ENCODE data around the gene NUP98.

NUP98 gene

DNA sequence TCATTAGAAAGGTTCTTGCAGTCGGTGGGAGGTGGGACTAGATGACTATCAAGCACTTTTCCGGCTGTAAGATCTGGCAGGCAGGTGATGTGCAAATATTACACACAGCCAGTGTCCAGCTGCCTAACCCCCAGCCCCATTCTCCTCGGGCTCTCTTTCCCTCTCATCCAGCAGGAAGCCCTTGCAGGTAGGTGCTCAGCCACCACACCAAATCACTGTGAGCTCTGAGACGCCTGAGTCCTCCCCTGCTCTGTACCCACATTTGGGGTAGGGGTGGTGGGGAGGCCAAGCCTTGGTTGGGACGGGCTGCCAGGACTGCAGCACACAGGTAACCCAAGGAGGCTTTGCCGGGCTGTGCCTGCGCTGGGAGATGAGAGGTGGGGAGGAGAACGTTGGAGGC lies 156.2 kb downstream of the NUP98 start:
- DNase-seq (ENCODE audit: low spot score) = no peak

- DNase-seq (ENCODE audit: low spot score) = no peak
Observed at GRCh38 chr11:3639841-3640240, 157.5 kb downstream of the NUP98 start.

GRCh38 chr11:3638513-3638912 lies 158.8 kb downstream of the NUP98 start:
- DNase-seq (ENCODE audit: low spot score) = no peak

GRCh38 chr11:3637201-3637600 lies 160.2 kb downstream of the NUP98 start:
- DNase-seq (ENCODE audit: low spot score) = no peak

DNA sequence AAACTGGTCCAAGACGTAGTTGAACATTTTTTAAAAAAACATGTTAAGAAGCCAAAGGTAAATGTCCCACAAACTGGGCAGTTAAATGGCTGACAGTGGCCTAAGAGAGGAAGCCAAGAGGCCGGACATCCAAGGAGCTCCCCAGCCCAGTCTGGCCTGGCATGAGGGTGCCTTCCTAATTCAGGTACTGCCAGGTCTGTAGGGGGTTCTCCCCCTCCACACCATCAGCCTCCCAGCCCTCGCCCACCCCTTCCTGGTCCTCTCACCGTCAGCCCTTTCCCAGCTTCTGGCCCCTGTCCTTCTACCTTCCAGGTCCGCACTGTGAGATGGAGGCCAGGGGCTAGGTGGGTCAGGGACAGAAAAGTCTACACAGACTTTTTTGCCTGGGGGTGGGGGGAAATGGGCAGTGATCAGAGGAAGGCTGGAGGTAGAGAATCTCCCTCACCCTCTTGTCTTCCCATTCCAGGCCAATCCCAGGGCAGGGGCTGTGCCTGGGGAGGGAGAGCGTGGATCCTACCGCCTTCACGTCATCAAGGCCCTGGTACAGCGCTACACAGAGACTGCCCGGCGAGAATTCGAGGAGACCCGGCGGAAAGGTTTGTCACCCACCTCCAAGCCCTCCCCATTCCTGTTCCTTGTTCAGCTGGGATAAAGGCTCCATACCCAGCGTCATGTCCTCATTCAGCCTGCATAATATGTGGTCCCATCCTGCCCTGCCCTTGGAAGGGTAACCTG lies 161.5 kb downstream of the NUP98 start:
- no peak for DNase-seq (ENCODE audit: low spot score)

DNA sequence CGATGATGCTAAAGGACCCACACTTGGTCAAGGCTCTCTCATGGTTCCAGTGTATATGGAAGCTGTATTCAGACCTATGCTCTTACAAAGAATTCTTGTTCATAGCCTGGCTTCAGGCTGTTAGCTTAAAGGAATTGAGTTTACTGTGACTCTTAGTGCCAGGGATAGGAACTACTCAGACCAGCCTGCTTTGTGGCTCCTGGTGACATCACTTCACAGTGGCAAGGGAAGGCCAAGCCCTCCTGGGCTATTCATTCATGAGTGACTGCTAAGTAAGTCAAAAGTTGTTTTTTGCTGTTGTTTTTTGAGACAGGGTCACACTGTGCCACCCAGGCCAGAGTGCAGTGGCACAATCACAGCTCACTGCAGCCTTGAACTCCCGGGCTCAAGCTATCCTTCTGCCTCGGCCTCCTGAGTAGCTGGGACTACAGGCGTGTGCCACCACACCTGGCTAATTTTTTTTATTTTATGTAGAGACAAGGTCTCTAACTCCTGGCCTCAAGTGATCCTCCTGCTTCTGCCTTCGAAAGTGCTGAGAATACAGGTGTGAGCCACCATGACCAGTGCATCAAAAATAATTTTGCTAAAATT lies 165.2 kb downstream of the NUP98 start:
- no peak for DNase-seq (ENCODE audit: low spot score)

DNA sequence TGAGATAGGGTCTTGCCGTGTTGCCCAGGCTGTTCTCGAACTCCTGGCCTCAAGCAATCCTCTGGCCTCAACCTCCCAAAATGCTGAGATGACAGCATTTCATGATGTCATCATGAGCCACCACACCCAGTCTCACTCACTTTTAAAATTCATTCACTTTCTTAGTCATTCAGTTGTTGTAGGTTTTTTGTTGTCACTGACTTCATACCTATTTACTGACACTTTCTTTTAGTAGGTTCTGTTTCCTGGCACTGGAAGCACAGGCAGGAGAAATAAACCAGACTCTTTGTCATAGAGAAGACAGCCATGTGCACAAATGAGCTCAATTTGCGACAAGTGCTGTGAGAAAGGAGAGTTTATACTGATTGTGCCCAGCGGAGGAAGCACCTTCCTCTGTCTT lies 166.0 kb downstream of the NUP98 start:
- DNase-seq (ENCODE audit: low spot score) = no peak

DNA sequence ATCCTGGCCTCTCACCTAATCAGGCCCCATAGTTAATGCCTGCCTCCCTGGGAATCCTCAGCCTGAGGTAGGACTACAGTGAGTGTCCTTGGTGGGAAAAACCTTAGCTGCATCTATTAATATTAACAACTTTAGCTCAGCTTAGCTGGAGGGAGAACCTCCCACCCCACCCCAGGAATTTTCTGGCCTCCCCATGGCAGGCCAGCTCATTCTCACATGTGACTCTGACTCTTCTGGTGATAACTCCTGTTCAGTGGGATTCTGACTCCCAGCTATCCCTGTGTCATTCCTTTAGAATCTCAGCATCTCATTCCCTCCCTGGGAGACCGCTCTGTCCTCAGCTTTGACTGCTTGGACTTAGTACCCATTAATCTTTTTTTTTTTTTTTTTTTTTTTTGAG lies 170.1 kb downstream of the NUP98 start:
- no peak for DNase-seq (ENCODE audit: low spot score)

DNA sequence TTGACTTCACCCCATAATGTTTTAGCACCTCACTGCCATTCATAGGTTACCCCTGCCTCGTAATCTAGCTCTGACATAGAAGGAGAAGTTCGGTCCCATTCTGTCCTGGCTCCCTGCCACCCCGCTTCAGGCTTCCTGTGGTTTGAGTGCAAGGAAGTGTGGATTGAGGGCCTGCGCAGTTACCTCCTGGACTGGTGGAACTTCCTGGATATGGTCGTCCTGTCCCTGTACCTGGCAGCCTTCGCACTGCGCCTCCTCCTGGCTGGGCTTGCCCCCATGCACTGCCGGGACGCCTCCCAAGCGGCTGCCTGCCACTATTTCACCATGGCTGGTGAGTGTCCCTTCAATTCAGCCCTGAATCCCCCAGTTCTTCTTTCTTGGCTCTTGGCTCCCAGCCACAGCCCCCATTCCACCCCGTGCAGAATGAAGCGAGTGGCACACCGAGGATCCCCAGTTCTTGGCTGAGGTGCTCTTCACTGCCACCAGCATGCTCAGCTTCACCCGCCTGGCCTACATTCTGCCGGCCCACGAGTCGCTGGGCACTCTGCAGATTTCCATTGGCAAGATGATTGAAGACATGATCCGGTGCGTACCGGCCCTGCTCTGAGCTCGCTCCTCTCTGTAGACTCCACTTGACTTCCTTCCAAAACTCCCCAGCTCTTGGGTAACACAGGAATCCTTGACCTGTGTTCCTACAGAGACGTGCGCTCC lies 170.9 kb downstream of the NUP98 start:
- DNase-seq (ENCODE audit: low spot score) = no peak
